ENCODE measurements around the gene SPOCD1. TPM values are rescaled to one million over a fixed set of nuclear protein-coding genes. Genes with fewer than 3 reads are reported as not detected.

SPOCD1 gene
- total RNA-seq, 2 donors from 2014 or later, result 0.43 TPM; not detected in 1

GRCh38 chr1:31835415-31835814, 19.6 kb upstream of the SPOCD1 start:
- no peak overlapping the region for H3K4me3 ChIP-seq
- no peaks in the 10 kb centered on the region for H3K36me3 ChIP-seq
- TF ChIP-seq CTCF (IDR thresholded peaks at IDR 0.05), result no peak
- no peak overlapping the region for H3K27ac ChIP-seq
- no peak for DNase-seq (ENCODE audit: low spot score)
- no peaks in the 10 kb centered on the region for H3K27me3 ChIP-seq
- H3K9me3 ChIP-seq, result no peaks in the 10 kb centered on the region
- no peaks in the 10 kb centered on the region for H3K4me1 ChIP-seq

GRCh38 chr1:31834501-31834900, 18.7 kb upstream of the SPOCD1 start:
- Histone ChIP-seq H3K4me1 (no peaks in the 10 kb centered on the region), H3K36me3 (no peaks in the 10 kb centered on the region), H3K27ac (no peak overlapping the region), H3K4me3 (no peak overlapping the region), H3K27me3 (no peaks in the 10 kb centered on the region), H3K9me3 (no peaks in the 10 kb centered on the region)
- no peak for TF ChIP-seq CTCF (IDR thresholded peaks at IDR 0.05)
- no peak for DNase-seq (ENCODE audit: low spot score)

GRCh38 chr1:31831397-31832378, 15.9 kb upstream of the SPOCD1 start:
- DNase-seq (ENCODE audit: low spot score), result no peak
- no peak overlapping the region for H3K4me3 ChIP-seq
- no peaks in the 10 kb centered on the region for H3K9me3 ChIP-seq
- no peak for TF ChIP-seq CTCF (IDR thresholded peaks at IDR 0.05)
- no peaks in the 10 kb centered on the region for H3K4me1 ChIP-seq
- no peak overlapping the region for H3K27ac ChIP-seq
- H3K27me3 ChIP-seq, result no peaks in the 10 kb centered on the region
- H3K36me3 ChIP-seq, result no peaks in the 10 kb centered on the region

- no peaks in the 10 kb centered on the region for H3K9me3 ChIP-seq
- H3K4me1 ChIP-seq, result no peaks in the 10 kb centered on the region
- no peak for TF ChIP-seq CTCF (IDR thresholded peaks at IDR 0.05)
- DNase-seq (ENCODE audit: low spot score), result no peak
- H3K27me3 ChIP-seq, result no peaks in the 10 kb centered on the region
- no peaks in the 10 kb centered on the region for H3K36me3 ChIP-seq
- no peak overlapping the region for H3K4me3 ChIP-seq
- H3K27ac ChIP-seq, result no peak overlapping the region
These were observed 14.7 kb upstream of the SPOCD1 start for GRCh38 chr1:31830511-31830910.

GRCh38 chr1:31830065-31830464, 14.2 kb upstream of the SPOCD1 start:
- Histone ChIP-seq H3K4me3 (no peak overlapping the region), H3K9me3 (no peaks in the 10 kb centered on the region), H3K27me3 (no peaks in the 10 kb centered on the region), H3K4me1 (no peaks in the 10 kb centered on the region), H3K36me3 (no peaks in the 10 kb centered on the region), H3K27ac (no peak overlapping the region)
- TF ChIP-seq CTCF (IDR thresholded peaks at IDR 0.05), result no peak
- DNase-seq (ENCODE audit: low spot score), result no peak

All from right atrium auricular region (tissue), 2 donors.